Effector memory CD8-positive, alpha-beta T cell (primary cell): ENCODE measurements around the gene USP12.
"Not testable (repeated sequence)": the region's sequence is repeated elsewhere in the genome, so short reads cannot be mapped to it uniquely, and the experiment has no call there.

Experiments
- ATAC-seq: fragments of 150-1000 bp; cut with Tn5 transposase; replicated peaks from 2 replicates; pipeline ENCODE4 v1.10.0; 2021; ENCODE audit warnings: mild to moderate bottlenecking, moderate library complexity
- DNase-seq, 3 experiments: peaks; one replicate each; pipeline ENCODE4 v3.0.0; 2021
- H3K27ac Mint-ChIP-seq, 2 donors: one replicate each; pipeline ENCODE4 v1.8.0; 2022; ENCODE audit warnings: mild to moderate bottlenecking in 2 of 2, mixed read lengths in 2 of 2, moderate library complexity in 2 of 2
- H3K27me3 Mint-ChIP-seq, 2 donors: one replicate each; pipeline ENCODE4 v1.8.0; 2022; ENCODE audit warnings: mixed read lengths in 2 of 2
- H3K36me3 Mint-ChIP-seq: one replicate; pipeline ENCODE4 v1.8.0; 2022; ENCODE audit warnings: mild to moderate bottlenecking, moderate library complexity, mixed read lengths; ENCODE audit not compliant: insufficient read depth
- H3K4me1 Mint-ChIP-seq, 2 donors: one replicate each; pipeline ENCODE4 v1.8.0; 2022; ENCODE audit warnings: low read depth in 2 of 2, mixed read lengths in 2 of 2
- H3K4me3 Mint-ChIP-seq, 2 donors: one replicate each; pipeline ENCODE4 v1.8.0; 2022; ENCODE audit warnings: mild to moderate bottlenecking in 2 of 2, mixed read lengths in 2 of 2, moderate library complexity in 2 of 2
- H3K9me3 Mint-ChIP-seq, 2 donors: one replicate each; pipeline ENCODE4 v1.8.0; 2022; ENCODE audit warnings: mixed read lengths in 2 of 2

The USP12 gene

DNA sequence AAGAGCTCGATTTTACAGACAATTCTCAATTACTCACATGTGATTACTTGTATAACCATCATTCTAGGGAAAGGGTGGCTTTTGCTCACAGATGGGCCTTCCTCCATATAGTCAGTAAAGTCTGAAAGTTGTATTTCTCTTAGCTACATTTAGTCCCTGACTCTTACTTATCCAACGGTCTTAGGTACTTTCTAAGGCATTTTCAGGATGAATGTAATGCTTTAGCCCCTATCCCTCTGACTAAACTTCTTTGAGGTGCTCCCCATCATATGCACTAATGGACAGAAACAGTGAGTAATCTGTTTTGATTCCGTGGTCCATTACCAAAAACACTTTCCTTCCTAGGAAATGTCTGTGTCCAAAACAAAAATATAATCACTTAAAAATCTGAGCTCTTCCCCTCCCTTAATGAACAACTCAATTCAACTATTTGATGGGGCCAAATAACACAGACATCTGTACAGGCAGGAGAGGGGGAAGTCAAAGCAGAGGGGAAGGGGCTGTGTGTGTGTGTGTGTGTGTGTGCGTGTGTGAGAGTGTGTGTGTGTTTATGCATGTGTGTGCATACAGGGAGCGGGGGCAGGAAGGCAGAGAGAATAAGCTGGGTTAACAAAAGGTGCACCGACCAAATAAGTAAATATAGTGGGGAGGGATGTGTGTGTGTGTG, 84.9 kb downstream of the USP12 start:
- H3K27me3 Mint-ChIP-seq: no peaks in the 10 kb centered on the region
- ATAC-seq (no peak), DNase-seq (no peak)
- H3K9me3 Mint-ChIP-seq: no peaks in the 10 kb centered on the region
- peaks cover under 1 to 6% of the 10 kb centered on the region in 2 donors for H3K4me1 Mint-ChIP-seq
- peak overlapping the region in 1 of 2 donors; percentile 30 for H3K27ac Mint-ChIP-seq
- H3K4me3 Mint-ChIP-seq: no peak overlapping the region
- peaks cover 33% of the 10 kb centered on the region for H3K36me3 Mint-ChIP-seq

DNA sequence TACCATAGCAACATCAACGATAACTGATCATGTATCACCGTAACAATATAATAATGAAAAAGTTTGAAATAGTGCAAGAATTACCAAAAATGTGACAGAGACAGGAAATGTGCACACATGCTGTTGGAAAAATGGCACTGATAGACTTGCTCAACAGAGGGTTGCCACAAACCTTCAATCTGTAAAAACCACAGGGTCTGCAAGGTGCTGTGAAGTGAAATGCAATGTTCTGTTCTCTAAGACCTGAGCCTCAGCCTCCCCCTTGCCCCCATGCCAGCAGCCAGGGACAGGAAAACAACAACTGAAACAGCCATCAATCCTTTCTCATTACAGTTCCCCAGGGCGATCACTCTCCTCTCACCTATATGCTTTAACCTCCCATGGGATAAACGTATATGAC, 88.4 kb downstream of the USP12 start:
- H3K9me3 Mint-ChIP-seq: no peaks in the 10 kb centered on the region
- H3K4me1 Mint-ChIP-seq: peaks cover 9 to 17% of the 10 kb centered on the region in 2 donors
- H3K36me3 Mint-ChIP-seq: peaks cover 28% of the 10 kb centered on the region
- H3K4me3 Mint-ChIP-seq: no peak overlapping the region
- H3K27me3 Mint-ChIP-seq: no peaks in the 10 kb centered on the region
- ATAC-seq (no peak), DNase-seq (no peak)
- H3K27ac Mint-ChIP-seq: peak overlapping the region in 1 of 2 donors; percentile 4

DNA sequence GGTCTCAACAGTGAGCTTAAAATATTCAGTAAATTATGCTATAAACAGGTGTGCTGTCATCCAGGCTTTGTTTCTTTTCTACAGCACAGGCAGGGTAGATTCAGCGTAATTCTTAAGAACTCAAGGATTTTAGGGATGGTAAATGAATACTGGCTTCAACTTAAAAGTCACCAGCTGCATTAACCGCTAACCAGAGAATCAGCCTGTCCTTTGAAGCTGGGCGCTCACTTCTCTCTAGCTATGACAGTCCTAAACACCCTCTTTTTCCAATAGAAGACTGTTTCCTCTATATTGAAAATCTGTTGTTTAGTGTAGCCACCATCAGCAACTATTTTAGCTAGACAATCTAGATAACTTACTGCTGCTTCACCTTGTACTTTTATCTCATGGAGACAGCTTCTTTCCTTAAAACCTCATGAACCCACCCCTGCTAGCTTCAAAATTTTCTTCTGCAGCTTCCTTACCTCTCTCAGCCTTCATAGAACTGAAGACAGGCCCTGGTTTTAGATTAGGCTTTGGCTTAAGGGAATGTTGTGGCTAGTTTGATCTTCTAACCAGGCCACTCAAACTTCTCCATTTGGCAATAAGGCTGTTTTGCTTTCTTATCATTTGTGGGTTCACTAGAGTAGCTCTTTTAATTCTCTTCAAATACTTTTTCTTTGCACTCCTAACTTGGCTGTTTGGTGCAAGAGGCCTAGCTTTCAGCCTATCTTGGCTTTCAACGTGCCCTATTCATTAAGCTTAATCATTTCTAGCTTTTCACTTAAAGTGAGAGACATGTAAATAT, 89.5 kb downstream of the USP12 start:
- H3K9me3 Mint-ChIP-seq: no peaks in the 10 kb centered on the region

DNA sequence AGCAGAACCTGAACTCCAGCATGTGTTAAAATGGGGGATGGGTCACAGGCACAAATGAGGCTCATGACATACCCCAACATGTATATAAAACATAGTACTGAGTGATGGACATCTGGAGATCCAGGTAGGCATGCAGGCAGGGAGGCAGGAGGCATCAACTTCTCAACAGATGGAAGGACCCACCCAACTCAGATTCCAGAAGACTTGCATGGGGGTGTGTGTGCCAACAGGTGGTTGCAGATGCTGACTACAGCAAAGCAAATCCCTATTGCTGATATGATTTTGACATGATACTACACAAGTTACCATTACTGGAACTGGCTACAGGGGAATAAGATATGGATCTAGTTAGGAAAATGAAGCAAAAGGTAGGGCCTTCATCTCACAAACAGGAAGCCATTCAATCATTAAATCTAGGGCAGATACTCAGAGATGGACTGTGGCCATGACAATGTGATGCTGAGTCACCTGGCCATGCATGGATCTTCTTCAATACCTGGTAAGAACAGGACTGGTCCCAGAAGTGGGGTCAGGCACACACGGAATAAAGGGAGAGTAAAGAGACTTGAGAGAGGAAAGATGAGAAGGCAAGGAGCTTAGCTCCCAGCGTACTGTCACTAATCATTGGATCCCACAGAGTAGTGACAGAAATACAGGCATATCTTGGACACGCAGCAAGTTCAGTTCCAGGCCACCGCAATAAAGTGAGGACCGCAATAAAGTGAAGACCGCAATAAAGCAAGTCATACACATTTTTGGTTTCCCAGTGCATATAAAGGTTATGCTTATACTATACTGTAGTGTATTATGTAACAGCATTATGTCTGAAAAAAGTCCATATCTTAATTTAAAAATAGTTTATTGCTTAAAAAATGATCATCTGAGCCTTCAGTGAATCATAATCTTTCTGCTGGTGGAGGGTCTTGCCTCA, 91.3 kb downstream of the USP12 start:
- Mint-ChIP-seq H3K4me1 (peaks cover 10 to 15% of the 10 kb centered on the region in 2 donors), H3K4me3 (no peak overlapping the region), H3K27me3 (no peaks in the 10 kb centered on the region), H3K27ac (peak overlapping the region in 1 of 2 donors; percentile 35), H3K9me3 (no peaks in the 10 kb centered on the region), H3K36me3 (peaks cover 17% of the 10 kb centered on the region)
- ATAC-seq (no peak), DNase-seq (no peak)

More for the DNA sequence above, 89.5 kb downstream of the USP12 start:
- H3K36me3 Mint-ChIP-seq: peaks cover 20% of the 10 kb centered on the region
- peaks cover 9 to 19% of the 10 kb centered on the region in 2 donors for H3K4me1 Mint-ChIP-seq
- no peak overlapping the region for H3K27ac Mint-ChIP-seq
- no peaks in the 10 kb centered on the region for H3K27me3 Mint-ChIP-seq
- no peak overlapping the region for H3K4me3 Mint-ChIP-seq
- ATAC-seq (no peak), DNase-seq (no peak)

DNA sequence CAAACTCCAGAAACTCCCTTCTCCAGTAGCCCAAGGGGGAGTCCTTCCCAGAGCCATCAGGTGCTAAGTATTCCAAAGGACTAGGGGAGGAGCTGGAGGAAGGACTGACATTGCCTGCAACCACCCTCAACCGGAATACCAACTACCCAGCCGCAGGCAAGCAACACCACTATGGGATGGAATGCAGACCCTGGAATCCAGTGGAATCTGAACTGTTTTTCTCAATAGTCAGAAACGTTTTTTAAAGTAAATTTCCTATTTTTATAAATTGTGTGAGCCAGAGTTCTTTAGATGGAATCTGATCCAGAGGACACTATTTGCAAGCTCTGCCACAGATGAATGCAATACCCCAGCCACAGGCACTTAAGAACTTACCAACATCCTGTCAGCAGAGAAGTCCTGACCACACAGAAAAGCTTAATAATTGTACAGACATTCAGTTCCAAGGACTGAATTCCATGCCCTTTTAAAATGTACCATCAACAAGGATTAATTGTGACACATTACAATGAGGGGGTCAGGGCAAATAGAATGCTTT, 92.1 kb downstream of the USP12 start:
- Mint-ChIP-seq H3K4me1 (peaks cover 10 to 15% of the 10 kb centered on the region in 2 donors), H3K27me3 (no peaks in the 10 kb centered on the region), H3K4me3 (no peak overlapping the region), H3K36me3 (peaks cover 20% of the 10 kb centered on the region), H3K9me3 (no peaks in the 10 kb centered on the region), H3K27ac (peak overlapping the region in 1 of 2 donors; percentile 11)
- no peak for DNase-seq
- no peak for ATAC-seq

DNA sequence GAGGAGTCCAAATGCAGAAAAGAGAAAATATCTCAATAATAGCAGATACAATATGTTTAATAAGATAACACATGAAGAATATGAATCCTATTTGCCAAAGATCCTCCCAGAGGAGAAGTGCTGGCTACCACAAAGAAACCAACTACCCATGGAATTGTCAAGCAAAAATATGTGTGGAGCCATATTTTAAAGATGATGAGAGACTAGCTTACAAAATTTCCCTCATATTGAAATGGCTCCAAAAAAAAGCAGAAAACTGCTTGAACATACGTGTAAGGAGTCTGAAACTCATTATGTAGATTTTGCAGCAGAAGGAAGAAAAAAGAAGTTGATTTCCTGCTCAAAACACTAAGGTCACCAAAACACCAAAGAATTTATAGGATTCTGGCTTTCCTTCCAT, 94.2 kb downstream of the USP12 start:
- Mint-ChIP-seq H3K27ac (peak overlapping the region in 1 of 2 donors; percentile 52), H3K36me3 (peaks cover 31% of the 10 kb centered on the region)
- no peak for DNase-seq

DNA sequence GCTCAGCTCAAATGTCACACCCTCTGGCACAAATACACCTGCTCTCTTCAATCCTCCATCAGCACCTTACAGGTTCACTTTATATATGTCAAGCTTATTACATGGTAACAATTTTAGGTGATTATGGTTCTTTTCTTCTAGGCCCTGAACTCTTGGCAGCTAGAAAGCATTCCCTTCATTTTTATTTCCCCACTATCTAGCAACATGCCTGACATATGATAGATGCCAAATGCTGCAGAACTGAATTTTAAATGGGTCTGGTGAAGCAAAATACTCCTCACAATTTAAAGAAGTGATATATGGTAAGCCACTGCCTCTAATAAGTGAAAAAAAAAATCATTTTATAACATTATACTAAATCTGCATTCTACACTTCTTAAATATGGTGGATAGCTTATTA, 95.2 kb downstream of the USP12 start:
- peaks cover 10 to 23% of the 10 kb centered on the region in 2 donors for H3K4me1 Mint-ChIP-seq

More for the DNA sequence above, 94.2 kb downstream of the USP12 start:
- no peaks in the 10 kb centered on the region for H3K27me3 Mint-ChIP-seq
- no peak overlapping the region for H3K4me3 Mint-ChIP-seq
- ATAC-seq: no peak
- H3K9me3 Mint-ChIP-seq: no peaks in the 10 kb centered on the region
- peaks cover 10 to 16% of the 10 kb centered on the region in 2 donors for H3K4me1 Mint-ChIP-seq

DNA sequence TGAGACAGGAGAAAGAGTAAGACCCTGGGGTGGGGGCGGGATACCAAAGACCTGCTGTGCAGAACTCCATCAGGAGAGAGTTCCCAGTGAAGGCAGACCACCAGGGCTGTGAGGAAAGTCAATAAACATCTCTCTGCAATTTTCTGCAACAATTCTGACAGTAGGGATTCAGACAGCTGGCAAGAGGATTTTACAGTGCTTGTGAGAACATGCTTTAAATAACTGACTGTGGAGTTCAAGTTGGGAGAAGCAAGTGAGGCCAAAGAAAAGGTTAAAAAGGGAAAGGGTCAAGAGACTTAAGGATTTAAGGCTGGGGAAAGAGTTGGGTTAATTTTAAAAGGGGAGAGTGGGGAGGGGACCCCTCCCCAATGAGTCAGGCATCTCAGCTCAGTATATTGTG, 98.4 kb downstream of the USP12 start:
- H3K4me1 Mint-ChIP-seq: peaks cover 2 to 12% of the 10 kb centered on the region in 2 donors
- ATAC-seq (no peak), DNase-seq (no peak)
- peaks cover 20% of the 10 kb centered on the region for H3K36me3 Mint-ChIP-seq
- no peak overlapping the region for H3K27ac Mint-ChIP-seq
- no peak overlapping the region for H3K4me3 Mint-ChIP-seq
- H3K9me3 Mint-ChIP-seq: no peaks in the 10 kb centered on the region
- H3K27me3 Mint-ChIP-seq: no peaks in the 10 kb centered on the region

More for the DNA sequence above, 95.2 kb downstream of the USP12 start:
- no peak overlapping the region for H3K4me3 Mint-ChIP-seq
- peaks cover 31% of the 10 kb centered on the region for H3K36me3 Mint-ChIP-seq
- DNase-seq: no peak
- no peak overlapping the region for H3K27ac Mint-ChIP-seq
- no peaks in the 10 kb centered on the region for H3K27me3 Mint-ChIP-seq
- ATAC-seq: no peak
- H3K9me3 Mint-ChIP-seq: no peaks in the 10 kb centered on the region

DNA sequence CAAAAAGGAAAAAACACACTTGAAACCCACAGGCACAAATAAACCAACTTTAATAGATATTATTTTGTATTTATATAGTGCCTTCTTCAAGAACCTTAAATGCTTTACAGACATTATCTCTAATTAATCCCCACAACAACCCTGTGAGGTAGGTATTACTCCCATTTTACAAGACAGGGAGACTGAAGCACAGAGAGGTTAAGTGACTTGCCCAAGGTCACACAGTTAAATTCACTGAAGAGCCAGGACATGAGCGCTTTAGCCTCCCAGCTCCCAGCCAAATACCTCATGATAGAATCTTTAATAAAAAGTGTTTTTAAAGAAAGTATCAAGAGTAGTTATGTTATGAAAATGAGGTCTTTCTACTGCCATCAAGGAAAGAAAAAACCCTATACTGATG, 105.5 kb downstream of the USP12 start:
- not testable (repeated sequence) for ATAC-seq, H3K4me1 Mint-ChIP-seq, DNase-seq, H3K27me3 Mint-ChIP-seq, H3K4me3 Mint-ChIP-seq, H3K36me3 Mint-ChIP-seq, H3K9me3 Mint-ChIP-seq, H3K27ac Mint-ChIP-seq

DNA sequence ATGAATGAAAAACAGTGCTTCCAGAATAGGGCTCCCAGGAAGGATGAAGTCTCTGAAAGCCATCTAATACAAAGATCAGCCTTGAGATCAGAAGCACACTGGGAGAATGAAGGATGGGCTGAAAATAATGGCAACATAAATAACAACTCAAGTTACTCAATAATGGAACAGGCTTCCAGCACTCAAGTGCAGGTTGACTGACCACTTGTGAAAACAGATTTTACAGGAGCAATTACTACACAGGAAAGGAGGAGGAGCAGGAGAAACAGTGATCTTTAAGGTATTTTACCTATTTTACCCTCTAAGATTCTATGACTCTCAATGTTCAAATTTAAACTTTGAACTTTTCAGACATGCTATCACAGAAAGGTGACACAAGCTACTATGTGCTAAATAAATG, 106.0 kb downstream of the USP12 start:
- Mint-ChIP-seq H3K36me3 (peaks cover 4% of the 10 kb centered on the region), H3K4me1 (peaks cover 0 to 3% of the 10 kb centered on the region in 2 donors), H3K4me3 (no peak overlapping the region), H3K27me3 (no peaks in the 10 kb centered on the region), H3K27ac (no peak overlapping the region), H3K9me3 (peaks cover 0 to 2% of the 10 kb centered on the region in 2 donors)
- no peak for DNase-seq
- no peak for ATAC-seq

DNA sequence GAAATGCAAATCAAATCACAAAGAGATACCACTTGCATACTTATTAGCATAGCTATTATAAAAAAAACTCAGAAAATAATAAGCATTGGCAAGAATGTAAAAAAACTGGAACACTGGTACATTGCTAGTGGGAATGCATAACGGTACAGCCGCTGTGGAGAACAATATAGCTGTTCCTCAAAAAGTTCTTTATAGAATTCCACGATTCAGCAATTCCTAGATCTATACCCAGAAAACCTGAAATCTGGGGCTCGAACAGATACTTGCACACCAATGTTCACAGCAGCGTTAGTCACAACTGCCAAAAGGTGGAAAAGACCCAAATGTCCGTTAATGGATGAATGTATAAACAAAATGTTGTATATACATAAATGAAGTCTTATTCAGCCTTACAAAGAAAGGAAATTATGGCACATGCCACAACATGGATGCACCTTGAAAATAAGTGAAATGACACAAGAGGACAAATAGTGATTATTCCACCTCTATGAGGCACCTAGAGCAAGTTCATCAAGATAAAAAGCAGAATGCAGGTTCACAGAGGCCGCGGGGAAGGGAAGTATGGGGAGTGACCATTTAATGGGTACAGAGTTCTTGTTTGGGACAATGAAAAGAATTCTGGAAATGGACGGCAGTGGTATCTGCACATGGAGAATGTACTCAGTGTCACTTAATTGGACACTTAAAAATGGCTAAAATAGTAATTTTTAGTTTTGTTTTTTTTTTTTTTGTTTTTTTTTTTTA, 107.2 kb downstream of the USP12 start:
- H3K27ac Mint-ChIP-seq: no peak overlapping the region

DNA sequence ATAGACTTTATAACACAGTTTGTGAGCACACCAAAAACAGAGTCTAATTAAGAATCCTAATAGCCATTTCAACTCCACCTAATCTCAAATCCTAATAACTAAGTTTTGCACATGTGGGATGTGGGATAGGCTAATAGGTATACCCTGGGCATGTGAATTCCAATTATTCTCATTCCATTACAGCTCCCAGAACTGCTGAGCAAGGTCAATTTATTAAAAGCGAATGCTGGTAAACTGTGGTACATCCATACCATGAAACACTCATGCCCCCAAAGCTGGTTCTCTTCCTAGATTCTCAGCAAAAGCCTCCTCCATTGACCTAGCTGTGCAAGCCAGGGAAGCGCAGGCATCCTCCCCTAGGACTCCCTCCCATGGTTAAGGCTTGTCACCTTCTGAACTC, 113.8 kb downstream of the USP12 start:
- H3K9me3 Mint-ChIP-seq: no peaks in the 10 kb centered on the region
- peaks cover 0 to 11% of the 10 kb centered on the region in 2 donors for H3K4me1 Mint-ChIP-seq
- H3K27me3 Mint-ChIP-seq: no peaks in the 10 kb centered on the region
- DNase-seq (no peak), ATAC-seq (no peak)
- H3K27ac Mint-ChIP-seq: no peak overlapping the region
- no peaks in the 10 kb centered on the region for H3K36me3 Mint-ChIP-seq
- H3K4me3 Mint-ChIP-seq: no peak overlapping the region

More for the DNA sequence above, 107.2 kb downstream of the USP12 start:
- peaks cover 0 to 3% of the 10 kb centered on the region in 2 donors for H3K4me1 Mint-ChIP-seq
- peaks cover 4% of the 10 kb centered on the region for H3K36me3 Mint-ChIP-seq
- ATAC-seq (no peak), DNase-seq (no peak)
- H3K4me3 Mint-ChIP-seq: no peak overlapping the region
- peaks cover 0 to 2% of the 10 kb centered on the region in 2 donors for H3K9me3 Mint-ChIP-seq
- no peaks in the 10 kb centered on the region for H3K27me3 Mint-ChIP-seq
